Measurements from ENCODE around the gene PTPRJ.

PTPRJ gene

DNA sequence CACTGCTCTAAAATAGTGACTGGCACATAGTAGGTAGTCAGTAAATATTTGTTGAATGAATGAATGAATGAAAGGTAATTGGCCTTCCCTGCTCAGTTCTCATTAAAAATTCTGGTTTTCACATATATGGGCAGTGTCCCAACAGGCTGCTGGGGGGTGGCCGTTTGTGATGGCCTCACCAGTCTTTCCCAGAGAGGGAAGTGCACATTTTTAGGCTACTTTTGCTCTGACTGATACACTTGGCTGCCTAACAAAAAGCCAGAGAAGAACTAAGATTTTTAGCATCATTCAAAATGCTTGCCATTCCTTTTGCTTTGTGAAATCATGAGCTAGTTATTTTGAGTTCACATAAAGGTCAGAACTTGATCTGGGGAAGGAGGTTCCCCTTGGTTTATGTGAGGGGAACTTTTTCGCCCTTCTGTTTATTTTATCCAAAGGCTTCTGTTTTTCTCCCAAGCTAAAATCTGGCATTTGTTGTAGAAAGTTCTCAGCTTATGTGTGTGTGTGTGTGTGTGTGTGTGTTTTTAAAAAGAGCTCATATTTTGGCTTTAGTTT, 83.1 kb downstream of the PTPRJ start:
- CTCF ChIA-PET = no interaction called here
- DNase-seq (ENCODE audit: extremely low spot score) = no peak
- TF ChIP-seq NFRKB (IDR thresholded peaks at IDR 0.05) (no peak), L3MBTL2 (conservative IDR thresholded peaks at IDR 0.05) (no peak), FOXA1 (IDR thresholded peaks at IDR 0.05) (no peak), FOXK2 (IDR thresholded peaks at IDR 0.05) (no peak), SUZ12 (IDR thresholded peaks at IDR 0.05) (no peak)
- POLR2A ChIA-PET = no interaction called here

DNA sequence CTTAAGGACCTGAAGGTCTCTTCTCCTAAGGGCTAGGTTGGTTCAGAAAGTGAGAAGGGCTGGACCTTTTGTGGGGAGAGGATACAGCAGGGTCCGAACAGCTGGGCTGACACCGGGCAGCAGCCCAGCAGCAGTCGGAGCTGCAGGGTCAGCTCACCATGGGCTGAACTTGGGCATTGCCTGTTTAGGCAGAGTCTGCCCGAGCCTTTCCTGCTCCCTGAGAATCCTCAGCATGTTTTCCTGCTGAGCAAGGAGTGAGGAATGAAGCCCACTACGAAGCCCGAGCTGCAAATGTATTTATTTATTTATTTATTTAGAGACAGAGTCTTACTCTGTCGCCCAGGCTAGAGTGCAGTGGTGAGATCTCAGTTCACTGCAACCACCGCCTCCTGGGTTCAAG, 83.9 kb downstream of the PTPRJ start:
- ChIA-PET CTCF (no interaction called here), POLR2A (no interaction called here)
- no peak for TF ChIP-seq L3MBTL2 (conservative IDR thresholded peaks at IDR 0.05)
- TF ChIP-seq TARDBP (IDR thresholded peaks at IDR 0.05) = no peak
- no peak for TF ChIP-seq FOXK2 (IDR thresholded peaks at IDR 0.05)
- no peak for TF ChIP-seq BHLHE40 (IDR thresholded peaks at IDR 0.05; ENCODE audit: borderline replicate concordance)
- no peak for TF ChIP-seq NFRKB (IDR thresholded peaks at IDR 0.05)
- TF ChIP-seq SP1 (IDR thresholded peaks at IDR 0.05) = no peak
- TF ChIP-seq ARNT (IDR thresholded peaks at IDR 0.05) = no peak
- no peak for TF ChIP-seq ELF4 (IDR thresholded peaks at IDR 0.05)
- TF ChIP-seq CTBP1 (IDR thresholded peaks at IDR 0.05; ENCODE audit: borderline replicate concordance) = no peak
- TF ChIP-seq LEF1 (IDR thresholded peaks at IDR 0.05; ENCODE audit: borderline replicate concordance) = no peak
- TF ChIP-seq SUZ12 (IDR thresholded peaks at IDR 0.05) = no peak
- no peak for TF ChIP-seq FOXA1 (IDR thresholded peaks at IDR 0.05)
- TF ChIP-seq, protein P1, sequence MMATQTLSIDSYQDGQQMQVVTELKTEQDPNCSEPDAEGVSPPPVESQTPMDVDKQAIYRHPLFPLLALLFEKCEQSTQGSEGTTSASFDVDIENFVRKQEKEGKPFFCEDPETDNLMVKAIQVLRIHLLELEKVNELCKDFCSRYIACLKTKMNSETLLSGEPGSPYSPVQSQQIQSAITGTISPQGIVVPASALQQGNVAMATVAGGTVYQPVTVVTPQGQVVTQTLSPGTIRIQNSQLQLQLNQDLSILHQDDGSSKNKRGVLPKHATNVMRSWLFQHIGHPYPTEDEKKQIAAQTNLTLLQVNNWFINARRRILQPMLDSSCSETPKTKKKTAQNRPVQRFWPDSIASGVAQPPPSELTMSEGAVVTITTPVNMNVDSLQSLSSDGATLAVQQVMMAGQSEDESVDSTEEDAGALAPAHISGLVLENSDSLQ (IDR thresholded peaks at IDR 0.05) = no peak
- no peak for TF ChIP-seq HDGF (IDR thresholded peaks at IDR 0.05; ENCODE audit: borderline replicate concordance)
- TF ChIP-seq FOXM1 (IDR thresholded peaks at IDR 0.05; ENCODE audit: borderline replicate concordance) = no peak
- no peak for TF ChIP-seq ZNF384 (IDR thresholded peaks at IDR 0.05)
- no peak for DNase-seq (ENCODE audit: extremely low spot score)

DNA sequence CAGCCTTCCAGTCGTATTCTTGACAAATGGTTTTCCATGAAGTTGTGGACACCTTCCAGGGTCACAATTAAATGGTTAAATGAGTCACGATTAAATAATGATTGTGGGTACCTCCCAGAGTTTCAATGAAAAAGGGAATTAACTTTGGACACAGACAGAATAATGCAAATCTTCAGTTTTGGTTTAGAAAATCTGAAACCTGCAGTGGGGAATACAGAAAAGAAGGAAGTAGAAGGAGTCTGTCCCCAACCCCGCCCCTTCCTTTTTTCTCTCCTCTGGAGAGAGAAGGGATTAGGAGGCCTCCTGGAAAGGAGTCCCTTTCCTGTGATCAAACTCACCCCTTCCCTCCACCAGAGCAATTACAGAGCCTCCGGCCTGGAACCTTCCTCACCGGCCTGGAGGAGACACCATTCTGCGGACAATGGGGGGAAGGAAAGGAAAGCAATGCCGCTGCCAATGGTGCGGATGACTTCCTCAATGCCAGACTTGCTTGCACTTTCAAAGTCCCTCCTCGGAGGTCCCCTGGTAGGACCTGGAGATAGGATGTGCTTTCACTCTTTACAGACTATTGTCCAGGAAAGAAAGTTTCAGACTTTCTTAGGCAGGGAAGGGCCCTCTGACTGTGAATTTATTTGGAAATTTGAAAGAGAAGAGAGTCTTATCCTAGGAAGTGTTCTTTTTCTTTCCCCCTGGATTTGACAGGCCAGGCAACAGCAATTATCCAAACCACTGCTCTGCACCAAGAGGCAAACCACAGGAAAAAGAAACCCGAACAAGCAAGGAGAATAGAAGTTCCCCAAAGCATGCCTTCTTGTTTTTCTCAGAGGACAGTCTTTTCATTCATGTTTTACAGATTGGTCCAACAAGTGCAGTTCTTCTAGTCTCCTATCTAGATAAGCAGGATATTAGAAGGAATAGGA, 86.8 kb downstream of the PTPRJ start:
- no peak for TF ChIP-seq ZNF384 (IDR thresholded peaks at IDR 0.05)
- TF ChIP-seq BHLHE40 (IDR thresholded peaks at IDR 0.05; ENCODE audit: borderline replicate concordance) = no peak
- no peak for TF ChIP-seq ELF4 (IDR thresholded peaks at IDR 0.05)
- TF ChIP-seq L3MBTL2 (conservative IDR thresholded peaks at IDR 0.05) = no peak
- TF ChIP-seq ARNT (IDR thresholded peaks at IDR 0.05) = no peak
- TF ChIP-seq FOXK2 (IDR thresholded peaks at IDR 0.05) = no peak
- no peak for TF ChIP-seq CTBP1 (IDR thresholded peaks at IDR 0.05; ENCODE audit: borderline replicate concordance)
- no peak for TF ChIP-seq SP1 (IDR thresholded peaks at IDR 0.05)
- no peak for TF ChIP-seq NFRKB (IDR thresholded peaks at IDR 0.05)
- CTCF ChIA-PET = no interaction called here
- no peak for DNase-seq (ENCODE audit: extremely low spot score)
- POLR2A ChIA-PET = no interaction called here

DNA sequence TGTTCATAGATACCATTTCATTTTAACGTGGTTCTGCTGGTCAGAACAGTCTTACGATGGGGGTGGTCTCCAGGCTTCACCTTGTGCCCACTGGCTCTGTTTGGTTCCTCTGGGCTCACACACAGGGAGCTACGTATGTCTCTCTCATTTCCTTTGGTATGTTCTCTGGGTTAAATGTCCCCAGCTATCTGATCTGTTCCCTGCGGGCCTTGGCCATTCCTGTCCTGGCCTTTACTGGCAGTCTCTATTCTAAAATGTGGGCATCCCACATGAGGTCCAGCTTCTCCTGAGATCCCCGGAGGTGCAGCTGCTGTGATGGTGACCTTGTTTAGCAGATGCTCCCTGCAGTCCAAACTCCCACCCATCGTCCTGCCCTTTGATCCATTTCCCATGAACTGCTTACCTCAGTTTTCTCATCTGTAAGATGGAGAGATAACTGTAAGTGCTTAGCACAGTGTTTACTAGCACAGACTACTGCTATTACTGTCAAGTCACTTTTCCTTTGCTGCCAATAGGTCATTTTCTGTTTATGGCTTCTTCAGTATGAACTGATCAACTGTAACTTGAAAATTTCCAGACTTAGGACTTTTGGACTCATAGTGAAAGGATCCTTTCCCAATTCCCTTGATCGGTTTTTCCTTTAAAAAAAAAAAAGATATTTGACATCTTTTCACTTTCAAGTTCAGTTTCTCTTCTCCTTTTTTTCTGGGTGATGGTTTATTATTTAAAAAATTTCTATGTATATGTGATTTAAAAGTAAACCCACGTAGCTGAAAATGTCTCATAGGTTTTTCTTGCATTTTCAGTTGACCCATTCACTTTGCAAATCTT, 92.9 kb downstream of the PTPRJ start:
- no peak for DNase-seq (ENCODE audit: extremely low spot score)
- TF ChIP-seq ZNF384 (IDR thresholded peaks at IDR 0.05) (no peak), SP1 (IDR thresholded peaks at IDR 0.05) (no peak), ARNT (IDR thresholded peaks at IDR 0.05) (no peak), FOXM1 (IDR thresholded peaks at IDR 0.05; ENCODE audit: borderline replicate concordance) (no peak), CTBP1 (IDR thresholded peaks at IDR 0.05; ENCODE audit: borderline replicate concordance) (no peak), LEF1 (IDR thresholded peaks at IDR 0.05; ENCODE audit: borderline replicate concordance) (no peak), TARDBP (IDR thresholded peaks at IDR 0.05) (no peak), NFRKB (IDR thresholded peaks at IDR 0.05) (no peak), FOXA1 (IDR thresholded peaks at IDR 0.05) (no peak), SUZ12 (IDR thresholded peaks at IDR 0.05) (no peak), BHLHE40 (IDR thresholded peaks at IDR 0.05; ENCODE audit: borderline replicate concordance) (no peak), L3MBTL2 (conservative IDR thresholded peaks at IDR 0.05) (no peak), FOXK2 (IDR thresholded peaks at IDR 0.05) (no peak)
- TF ChIP-seq, protein P1 (IDR thresholded peaks at IDR 0.05) = no peak
- ChIA-PET POLR2A (no interaction called here), CTCF (no interaction called here)

DNA sequence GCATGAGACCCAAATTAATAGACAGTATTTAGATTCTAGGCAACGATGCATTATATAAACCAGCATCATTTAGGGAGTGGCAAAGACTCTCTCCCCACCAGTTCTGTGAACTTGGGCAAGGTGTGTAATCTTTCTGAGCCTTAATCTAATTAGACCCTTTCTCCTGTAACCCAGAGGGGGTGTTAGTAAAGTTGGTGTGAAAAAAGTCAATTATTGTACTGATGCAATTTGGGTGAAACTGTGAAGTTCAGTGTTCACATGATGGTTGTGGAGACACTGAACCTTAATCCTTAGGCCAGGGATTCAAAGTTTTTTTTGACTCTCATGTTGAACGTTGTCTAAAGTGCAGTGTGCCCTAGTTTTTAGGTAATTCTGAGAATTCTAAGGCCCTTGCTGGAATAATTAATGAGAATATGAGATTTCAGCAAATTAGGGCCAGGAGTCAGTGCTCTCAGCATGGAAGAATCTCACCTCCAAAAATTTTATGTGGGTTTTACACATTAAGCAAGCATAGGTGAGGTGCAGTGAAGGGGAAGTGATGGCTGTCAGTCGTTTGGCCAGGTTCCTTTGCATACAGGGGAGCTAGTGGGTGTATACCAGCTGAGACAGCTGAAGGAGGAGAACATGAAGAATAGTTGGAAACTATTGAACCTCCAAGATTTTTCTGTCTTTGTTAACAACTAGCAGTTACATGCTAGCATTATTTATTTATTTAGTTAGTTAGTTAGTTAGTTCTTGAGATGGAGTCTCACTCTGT, 94.2 kb downstream of the PTPRJ start:
- no peak for TF ChIP-seq ARNT (IDR thresholded peaks at IDR 0.05)
- no peak for TF ChIP-seq SUZ12 (IDR thresholded peaks at IDR 0.05)
- TF ChIP-seq ELF4 (IDR thresholded peaks at IDR 0.05) = no peak
- no peak for TF ChIP-seq FOXA1 (IDR thresholded peaks at IDR 0.05)
- TF ChIP-seq, protein P1 (IDR thresholded peaks at IDR 0.05) = no peak
- no peak for TF ChIP-seq TARDBP (IDR thresholded peaks at IDR 0.05)
- TF ChIP-seq LEF1 (IDR thresholded peaks at IDR 0.05; ENCODE audit: borderline replicate concordance) = no peak
- no peak for TF ChIP-seq L3MBTL2 (conservative IDR thresholded peaks at IDR 0.05)
- TF ChIP-seq HDGF (IDR thresholded peaks at IDR 0.05; ENCODE audit: borderline replicate concordance) = no peak
- no peak for TF ChIP-seq BHLHE40 (IDR thresholded peaks at IDR 0.05; ENCODE audit: borderline replicate concordance)
- no peak for TF ChIP-seq CTBP1 (IDR thresholded peaks at IDR 0.05; ENCODE audit: borderline replicate concordance)
- TF ChIP-seq ZNF384 (IDR thresholded peaks at IDR 0.05) = no peak
- TF ChIP-seq NFRKB (IDR thresholded peaks at IDR 0.05) = no peak
- TF ChIP-seq SP1 (IDR thresholded peaks at IDR 0.05) = no peak
- TF ChIP-seq FOXK2 (IDR thresholded peaks at IDR 0.05) = no peak
- TF ChIP-seq FOXM1 (IDR thresholded peaks at IDR 0.05; ENCODE audit: borderline replicate concordance) = no peak
- DNase-seq (ENCODE audit: extremely low spot score) = no peak
- CTCF ChIA-PET = no interaction called here
- POLR2A ChIA-PET = no interaction called here

All from HEK293T (cell line).